ENCODE measurements around the gene ZYG11B. TPM values are rescaled to one million over a fixed set of nuclear protein-coding genes. Genes with fewer than 3 reads are reported as not detected.

Gene ZYG11B
- total and polyA plus RNA-seq, 9 of the 15 experiments (the other 6 are each of a cell fraction or from before 2014, with no cell fraction given) = 4.9 to 22.2 (median 12.2) TPM

DNA sequence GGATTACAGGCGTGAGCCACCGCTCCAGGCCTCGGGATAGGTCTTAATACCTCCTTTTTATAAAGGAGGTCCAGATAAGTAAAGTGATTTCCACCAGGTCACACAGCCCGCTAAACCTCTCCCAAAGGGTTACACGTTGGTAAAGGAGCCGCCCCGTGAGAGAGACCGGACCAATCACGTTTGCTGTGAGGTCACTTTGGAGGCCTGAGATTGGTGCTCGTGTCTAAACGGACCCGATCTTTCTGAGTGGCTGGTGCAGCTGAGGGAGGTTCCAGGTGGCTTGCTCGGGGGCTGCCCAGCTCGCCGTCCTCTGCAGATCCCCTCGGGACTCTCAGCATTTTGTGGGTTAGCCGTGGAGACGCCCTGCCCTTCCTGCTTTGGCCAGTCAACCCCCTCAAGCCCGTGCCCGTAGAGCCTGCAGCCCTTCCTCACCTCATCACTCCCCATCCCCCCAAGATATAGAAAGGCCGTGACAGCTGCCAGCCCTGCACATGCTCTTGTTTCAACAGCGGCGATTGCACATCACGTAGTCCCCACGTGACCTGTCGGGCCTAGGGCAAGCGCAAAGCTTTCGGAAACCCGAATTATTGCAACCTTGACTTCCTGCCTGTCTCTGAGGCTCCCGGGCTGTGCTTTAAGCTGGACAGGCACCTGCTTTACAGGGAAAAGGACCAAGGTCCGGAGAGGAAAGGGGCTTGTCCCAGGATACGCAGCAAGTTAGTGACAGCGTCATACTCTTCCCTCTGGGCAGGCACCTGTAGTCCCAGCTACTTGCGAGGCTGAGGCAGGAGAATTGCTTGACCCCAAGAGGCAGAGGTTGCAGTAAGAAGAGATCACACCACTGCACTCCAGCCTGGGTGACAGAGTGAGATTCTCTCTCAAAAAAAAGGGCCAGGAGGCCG is 23.1 kb upstream of the ZYG11B start (continued):
- TF ChIP-seq JUNB (CRISPR knock-in tag; conservative IDR thresholded peaks at IDR 0.05) (no peak), NFYB (IDR thresholded peaks at IDR 0.05; ENCODE audit: extremely low read depth, insufficient read length) (peak; percentile 96), HMGN3 (IDR thresholded peaks at IDR 0.05; ENCODE audit: borderline replicate concordance, extremely low read depth, insufficient read length, low read depth, low read length) (no peak), TCF3 (CRISPR knock-in tag; IDR thresholded peaks at IDR 0.05) (peak; percentile 43; the same call in 1 of the 2 replicates), NR2C1 (IDR thresholded peaks at IDR 0.05) (0 out of 2 replicates have a peak, but pooled peaks have one; percentile 35), NR2C1 (tag; IDR thresholded peaks at IDR 0.05) (no peak), POLR2AphosphoS2 (IDR thresholded peaks at IDR 0.05; ENCODE audit: low read length) (no peak), ZNF77 (CRISPR knock-in tag; IDR thresholded peaks at IDR 0.05) (no peak), ZNF3 (CRISPR knock-in tag; IDR thresholded peaks at IDR 0.05) (no peak), HDAC2 (IDR thresholded peaks at IDR 0.05) (peak; percentile 97), TCF7L2 (IDR thresholded peaks at IDR 0.05; ENCODE audit: low read depth, low read length) (no peak), YBX1 (IDR thresholded peaks at IDR 0.05) (no peak), NFXL1 (CRISPR knock-in tag; IDR thresholded peaks at IDR 0.05) (0 out of 2 replicates have a peak, but pooled peaks have one; percentile 38), CREM (IDR thresholded peaks at IDR 0.05; ENCODE audit: low read depth) (peak; percentile 59), XRCC5 (IDR thresholded peaks at IDR 0.05; ENCODE audit: low read depth, low read length) (no peak), ADNP (tag; IDR thresholded peaks at IDR 0.05) (no peak), TAF1 (IDR thresholded peaks at IDR 0.05; ENCODE audit: control insufficient read depth, extremely low read depth, insufficient read depth, low read length, severe bottlenecking) (peak; percentile 26)
- TF ChIP-seq, protein P1, sequence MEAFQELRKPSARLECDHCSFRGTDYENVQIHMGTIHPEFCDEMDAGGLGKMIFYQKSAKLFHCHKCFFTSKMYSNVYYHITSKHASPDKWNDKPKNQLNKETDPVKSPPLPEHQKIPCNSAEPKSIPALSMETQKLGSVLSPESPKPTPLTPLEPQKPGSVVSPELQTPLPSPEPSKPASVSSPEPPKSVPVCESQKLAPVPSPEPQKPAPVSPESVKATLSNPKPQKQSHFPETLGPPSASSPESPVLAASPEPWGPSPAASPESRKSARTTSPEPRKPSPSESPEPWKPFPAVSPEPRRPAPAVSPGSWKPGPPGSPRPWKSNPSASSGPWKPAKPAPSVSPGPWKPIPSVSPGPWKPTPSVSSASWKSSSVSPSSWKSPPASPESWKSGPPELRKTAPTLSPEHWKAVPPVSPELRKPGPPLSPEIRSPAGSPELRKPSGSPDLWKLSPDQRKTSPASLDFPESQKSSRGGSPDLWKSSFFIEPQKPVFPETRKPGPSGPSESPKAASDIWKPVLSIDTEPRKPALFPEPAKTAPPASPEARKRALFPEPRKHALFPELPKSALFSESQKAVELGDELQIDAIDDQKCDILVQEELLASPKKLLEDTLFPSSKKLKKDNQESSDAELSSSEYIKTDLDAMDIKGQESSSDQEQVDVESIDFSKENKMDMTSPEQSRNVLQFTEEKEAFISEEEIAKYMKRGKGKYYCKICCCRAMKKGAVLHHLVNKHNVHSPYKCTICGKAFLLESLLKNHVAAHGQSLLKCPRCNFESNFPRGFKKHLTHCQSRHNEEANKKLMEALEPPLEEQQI (IDR thresholded peaks at IDR 0.05) = no peak
- TF ChIP-seq, protein P2, sequence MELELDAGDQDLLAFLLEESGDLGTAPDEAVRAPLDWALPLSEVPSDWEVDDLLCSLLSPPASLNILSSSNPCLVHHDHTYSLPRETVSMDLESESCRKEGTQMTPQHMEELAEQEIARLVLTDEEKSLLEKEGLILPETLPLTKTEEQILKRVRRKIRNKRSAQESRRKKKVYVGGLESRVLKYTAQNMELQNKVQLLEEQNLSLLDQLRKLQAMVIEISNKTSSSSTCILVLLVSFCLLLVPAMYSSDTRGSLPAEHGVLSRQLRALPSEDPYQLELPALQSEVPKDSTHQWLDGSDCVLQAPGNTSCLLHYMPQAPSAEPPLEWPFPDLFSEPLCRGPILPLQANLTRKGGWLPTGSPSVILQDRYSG (tag; conservative IDR thresholded peaks at IDR 0.05; ENCODE audit: low read depth) = peak; percentile 82; the same call in 1 of the 2 replicates
- TF ChIP-seq, protein P3, sequence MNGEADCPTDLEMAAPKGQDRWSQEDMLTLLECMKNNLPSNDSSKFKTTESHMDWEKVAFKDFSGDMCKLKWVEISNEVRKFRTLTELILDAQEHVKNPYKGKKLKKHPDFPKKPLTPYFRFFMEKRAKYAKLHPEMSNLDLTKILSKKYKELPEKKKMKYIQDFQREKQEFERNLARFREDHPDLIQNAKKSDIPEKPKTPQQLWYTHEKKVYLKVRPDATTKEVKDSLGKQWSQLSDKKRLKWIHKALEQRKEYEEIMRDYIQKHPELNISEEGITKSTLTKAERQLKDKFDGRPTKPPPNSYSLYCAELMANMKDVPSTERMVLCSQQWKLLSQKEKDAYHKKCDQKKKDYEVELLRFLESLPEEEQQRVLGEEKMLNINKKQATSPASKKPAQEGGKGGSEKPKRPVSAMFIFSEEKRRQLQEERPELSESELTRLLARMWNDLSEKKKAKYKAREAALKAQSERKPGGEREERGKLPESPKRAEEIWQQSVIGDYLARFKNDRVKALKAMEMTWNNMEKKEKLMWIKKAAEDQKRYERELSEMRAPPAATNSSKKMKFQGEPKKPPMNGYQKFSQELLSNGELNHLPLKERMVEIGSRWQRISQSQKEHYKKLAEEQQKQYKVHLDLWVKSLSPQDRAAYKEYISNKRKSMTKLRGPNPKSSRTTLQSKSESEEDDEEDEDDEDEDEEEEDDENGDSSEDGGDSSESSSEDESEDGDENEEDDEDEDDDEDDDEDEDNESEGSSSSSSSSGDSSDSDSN (IDR thresholded peaks at IDR 0.05; ENCODE audit: borderline replicate concordance in 1 of 2, low read depth in 2 of 2, low read length in 2 of 2) = 0 out of 4 replicates have a peak, but pooled peaks of 1 of the 2 experiments have one; percentile 22
- TF ChIP-seq, protein P4, sequence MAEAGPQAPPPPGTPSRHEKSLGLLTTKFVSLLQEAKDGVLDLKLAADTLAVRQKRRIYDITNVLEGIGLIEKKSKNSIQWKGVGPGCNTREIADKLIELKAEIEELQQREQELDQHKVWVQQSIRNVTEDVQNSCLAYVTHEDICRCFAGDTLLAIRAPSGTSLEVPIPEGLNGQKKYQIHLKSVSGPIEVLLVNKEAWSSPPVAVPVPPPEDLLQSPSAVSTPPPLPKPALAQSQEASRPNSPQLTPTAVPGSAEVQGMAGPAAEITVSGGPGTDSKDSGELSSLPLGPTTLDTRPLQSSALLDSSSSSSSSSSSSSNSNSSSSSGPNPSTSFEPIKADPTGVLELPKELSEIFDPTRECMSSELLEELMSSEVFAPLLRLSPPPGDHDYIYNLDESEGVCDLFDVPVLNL (CRISPR knock-in tag; IDR thresholded peaks at IDR 0.05; ENCODE audit: low read depth) = peak; percentile 82

Data from K562 (cell line).